Activated CD4-positive, alpha-beta T cell treated with anti-CD3 and anti-CD28 coated beads, Interleukin-2, amount 50 U/mL, for 48 hours (primary cell): ENCODE data around the gene LRRC75B.
"Not testable (repeated sequence)": the region's sequence is repeated elsewhere in the genome, so short reads cannot be mapped to it uniquely, and the experiment has no call there.

Experiments used
- DNase-seq, 2 experiments: peaks; one replicate each; pipeline ENCODE4 v3.0.0-alpha.2; 2020

The LRRC75B gene, protein sequence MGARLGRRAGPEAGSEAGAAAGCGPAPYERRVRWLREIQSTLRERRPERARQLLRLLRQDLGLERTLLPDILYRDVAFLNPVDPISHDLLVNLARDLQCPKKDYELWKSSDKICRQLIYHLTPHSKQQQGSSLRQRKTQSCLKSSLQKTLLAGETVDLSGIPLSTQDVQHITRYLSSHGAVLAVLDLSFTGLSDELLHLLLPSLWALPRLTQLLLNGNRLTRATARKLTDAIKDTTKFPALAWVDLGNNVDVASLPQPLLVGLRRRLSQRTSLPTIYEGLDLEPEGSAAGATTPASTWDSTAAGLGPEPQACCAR

DNA sequence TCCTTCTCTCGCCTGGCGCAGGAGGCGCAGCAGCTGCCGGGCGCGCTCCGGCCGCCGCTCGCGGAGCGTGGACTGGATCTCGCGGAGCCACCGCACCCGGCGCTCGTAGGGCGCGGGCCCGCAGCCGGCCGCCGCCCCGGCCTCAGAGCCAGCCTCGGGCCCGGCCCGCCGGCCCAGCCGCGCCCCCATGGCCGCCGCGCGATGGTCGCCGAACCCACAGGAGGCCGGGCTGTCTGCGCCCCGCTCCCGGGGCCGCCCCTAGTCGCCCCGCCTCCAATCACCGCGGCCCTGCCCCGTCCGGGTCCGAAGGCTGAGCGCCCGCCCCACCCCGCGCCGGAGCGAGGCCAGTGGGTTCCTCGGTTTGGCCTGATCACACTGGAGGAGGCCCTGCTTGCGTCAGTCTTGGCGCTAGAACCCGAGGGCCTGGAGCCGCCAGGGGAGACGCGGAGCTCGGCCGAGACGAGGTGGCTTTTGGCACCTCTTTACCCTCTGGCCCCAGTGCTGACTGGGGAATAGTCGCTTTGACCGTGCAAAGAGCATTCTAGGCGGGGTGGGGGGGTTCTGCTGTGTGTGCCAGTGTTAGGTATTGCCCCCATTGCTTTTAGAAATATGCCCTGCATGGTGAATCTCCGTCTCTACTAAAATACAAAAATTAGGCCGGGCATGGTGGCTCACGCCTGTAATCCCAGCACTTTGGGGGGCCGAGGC lies at the start of gene LRRC75B:
Gene LRRC75B (minus strand): TSS at position 223 of the 708 bp plus-strand sequence. CDS start 34 bp downstream, at position 189.
- DNase-seq: peak; percentile 62 to 68

DNA sequence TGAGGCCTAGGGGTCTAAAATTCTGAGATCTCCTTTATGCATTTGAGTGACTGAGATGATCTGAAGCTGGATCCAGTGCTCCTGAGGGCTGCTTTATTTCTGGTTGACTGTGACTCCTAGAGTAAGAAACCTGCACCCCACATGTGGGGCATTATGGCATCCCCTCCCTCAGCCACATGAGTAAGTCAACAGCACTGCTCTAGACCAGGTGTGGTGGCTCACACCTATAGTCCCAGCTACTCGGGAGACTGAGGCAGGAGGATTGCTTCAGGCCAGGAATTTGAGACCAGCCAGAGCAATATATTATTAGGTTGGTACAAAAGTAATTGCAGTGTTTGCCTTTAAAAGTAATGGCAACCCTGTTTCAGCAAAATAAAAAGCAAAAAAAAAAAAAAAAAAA lies 49.4 kb upstream of the LRRC75B start:
- not testable (repeated sequence) for DNase-seq

DNA sequence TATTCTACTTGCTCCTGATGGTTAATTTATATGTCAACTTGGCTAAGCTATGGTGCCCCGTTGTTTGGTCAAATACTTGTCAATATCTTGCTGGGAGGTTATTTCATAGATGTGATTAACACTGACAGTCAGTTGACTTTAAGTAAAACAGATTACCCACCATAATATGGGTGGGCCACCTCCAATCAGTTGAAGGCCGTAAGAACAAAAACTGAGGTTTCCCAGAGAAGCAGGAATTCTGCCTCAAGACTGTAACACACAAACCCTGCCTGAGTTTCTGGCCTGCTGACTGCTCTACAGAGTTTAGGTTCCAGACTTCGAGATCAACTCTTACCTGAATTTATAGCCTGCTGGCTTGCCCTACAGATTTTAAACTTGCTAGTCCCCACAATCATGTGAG lies 43.6 kb upstream of the LRRC75B start:
- DNase-seq: not testable (repeated sequence)

DNA sequence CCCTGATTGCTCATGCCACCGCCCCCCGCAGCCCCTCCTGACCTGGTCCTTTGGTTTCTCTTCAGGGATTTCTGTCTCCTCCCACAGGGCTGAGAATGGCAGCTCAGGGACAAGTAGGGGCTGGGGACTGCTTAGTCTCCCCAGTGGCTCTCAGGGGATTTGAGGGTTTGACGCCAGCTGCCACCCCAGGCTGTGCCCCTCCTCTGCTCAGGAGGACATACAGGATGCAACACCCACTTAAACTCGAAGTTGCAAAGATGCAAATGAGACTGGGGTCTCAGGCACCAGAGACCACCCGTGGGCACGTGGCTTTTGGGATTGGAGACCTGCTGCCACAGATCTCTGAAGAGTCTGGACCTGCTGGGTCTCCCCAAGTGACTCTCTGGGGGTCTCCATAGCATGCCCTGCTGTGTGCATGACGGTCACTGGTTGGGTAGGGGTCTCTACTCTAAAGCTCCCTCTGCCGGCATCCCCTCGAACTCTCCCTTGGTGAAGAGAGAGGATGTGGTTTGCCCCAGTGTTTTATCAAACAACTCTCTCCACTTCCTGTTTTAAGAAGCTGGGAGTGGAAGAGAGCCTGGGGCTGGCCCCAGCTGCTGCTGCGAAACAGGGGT lies 42.0 kb upstream of the LRRC75B start:
- peak; percentile 23 for DNase-seq

DNA sequence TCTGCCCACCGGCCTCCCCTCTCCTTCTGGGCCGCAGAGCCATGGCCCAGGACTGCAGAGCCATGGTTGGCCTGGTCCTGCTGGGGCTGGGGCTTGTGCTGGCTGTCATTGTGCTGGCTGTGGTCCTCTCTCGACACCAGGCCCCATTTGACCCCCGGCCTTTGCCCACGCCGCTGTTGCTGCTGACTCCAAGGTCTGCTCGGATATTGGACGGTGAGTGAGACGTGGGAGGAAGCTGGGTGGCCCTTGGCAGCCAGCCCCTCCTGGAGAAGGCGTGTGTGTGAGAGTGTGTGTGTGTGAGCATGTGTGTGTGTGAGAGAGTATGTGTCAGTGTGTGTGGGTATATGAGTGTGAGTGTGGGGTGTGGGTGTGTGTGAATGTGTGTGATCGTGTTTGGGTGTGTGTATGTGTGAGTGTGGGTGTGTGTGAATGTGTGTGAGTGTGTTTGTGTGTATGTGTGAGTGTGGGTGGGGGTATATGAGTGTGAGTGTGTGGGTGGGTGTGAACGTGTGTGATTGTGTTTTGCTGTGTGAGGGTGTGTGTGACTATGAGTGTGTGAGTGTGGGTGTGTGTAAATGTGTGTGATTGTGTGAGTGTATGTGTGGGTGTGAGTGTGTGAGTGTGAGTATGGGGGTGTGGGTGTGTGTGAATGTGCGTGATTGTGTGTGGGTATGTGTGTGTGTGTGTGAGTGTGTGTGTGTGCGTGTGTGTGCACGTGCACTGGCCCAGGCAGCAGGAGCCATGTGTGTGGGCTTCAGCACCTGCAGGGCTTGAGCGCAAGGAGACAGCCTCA lies 40.6 kb upstream of the LRRC75B start:
- DNase-seq: not testable (repeated sequence)

DNA sequence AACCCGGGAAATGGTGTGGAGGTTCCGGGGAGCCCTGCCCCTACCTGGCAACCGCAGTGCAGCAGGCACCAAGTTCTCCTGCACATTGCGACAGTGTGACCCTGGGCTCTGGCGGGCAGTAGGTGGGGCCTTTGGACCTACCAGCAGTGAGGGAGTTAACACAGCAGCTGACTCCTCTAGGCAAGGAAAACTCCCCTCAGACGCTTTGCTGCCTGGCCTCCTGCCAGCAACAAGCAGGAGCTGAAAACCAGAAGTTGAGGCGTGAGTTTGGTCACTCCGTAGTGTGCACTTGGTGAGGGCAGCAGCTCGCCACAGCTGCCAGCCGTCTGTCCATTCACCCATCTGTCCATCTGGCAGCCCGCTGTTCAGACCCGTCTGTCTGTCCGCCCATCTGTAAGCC lies 39.8 kb upstream of the LRRC75B start:
- not testable (repeated sequence) for DNase-seq

DNA sequence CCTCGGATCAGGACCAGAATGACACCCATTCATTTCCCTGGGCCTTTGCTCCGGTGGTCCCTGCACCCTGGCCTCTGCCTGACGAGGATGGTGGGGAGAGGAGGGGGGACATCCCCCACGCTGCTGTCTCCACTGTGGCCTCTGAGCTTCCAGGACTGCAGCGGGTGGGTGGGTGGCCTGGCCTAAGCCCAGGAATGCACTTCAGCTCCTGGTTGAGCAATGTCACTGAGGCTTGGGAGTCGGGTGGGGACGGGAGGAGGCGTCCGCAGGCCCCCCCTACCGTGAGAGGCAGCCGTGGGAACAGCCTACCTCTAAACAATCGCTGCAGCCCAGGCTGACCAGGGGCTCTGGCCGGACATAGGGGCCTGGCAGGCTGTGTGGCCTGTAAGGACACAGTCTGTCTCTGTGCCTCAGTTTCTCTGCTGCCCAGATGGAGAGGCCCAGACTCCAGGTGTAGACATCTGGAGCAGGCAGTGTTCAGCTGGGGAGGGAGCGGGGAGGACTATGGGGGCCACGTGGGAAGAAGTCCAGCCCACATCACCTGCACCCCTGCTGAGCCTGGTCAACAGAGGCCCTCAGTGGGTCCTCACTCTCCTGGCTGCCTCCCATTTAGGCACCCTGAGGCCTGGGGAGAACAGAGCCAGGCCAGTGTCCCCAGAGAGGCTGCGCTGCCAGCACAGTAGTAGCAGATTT lies 38.7 kb upstream of the LRRC75B start:
- not testable (repeated sequence) for DNase-seq

DNA sequence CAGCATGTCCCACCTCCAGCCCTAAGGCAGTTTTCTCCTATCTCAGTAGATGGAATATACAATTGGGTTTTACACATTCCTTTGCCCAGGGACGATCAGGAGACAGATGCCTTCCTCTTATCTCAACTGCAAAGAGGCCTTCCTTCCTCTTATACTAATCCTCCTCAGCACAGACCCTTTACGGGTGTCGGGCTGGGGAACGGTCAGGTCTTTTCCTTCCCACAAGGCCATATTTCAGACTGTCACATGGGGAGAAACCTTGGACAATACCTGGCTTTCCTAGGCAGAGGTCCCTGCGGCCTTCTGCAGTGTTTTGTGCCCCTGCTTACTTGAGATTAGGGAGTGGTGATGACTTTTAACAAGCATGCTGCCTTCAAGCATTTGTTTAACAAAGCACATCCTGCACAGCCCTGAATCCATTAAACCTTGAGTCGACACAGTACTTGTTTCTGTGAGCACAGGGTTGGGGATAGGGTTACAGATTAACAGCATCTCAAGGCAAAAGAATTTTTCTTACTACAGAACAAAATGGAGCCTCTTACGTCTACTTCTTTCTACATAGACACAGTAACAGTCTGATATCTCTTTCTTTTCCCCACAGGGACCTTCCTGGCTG lies 38.0 kb upstream of the LRRC75B start:
- not testable (repeated sequence) for DNase-seq

DNA sequence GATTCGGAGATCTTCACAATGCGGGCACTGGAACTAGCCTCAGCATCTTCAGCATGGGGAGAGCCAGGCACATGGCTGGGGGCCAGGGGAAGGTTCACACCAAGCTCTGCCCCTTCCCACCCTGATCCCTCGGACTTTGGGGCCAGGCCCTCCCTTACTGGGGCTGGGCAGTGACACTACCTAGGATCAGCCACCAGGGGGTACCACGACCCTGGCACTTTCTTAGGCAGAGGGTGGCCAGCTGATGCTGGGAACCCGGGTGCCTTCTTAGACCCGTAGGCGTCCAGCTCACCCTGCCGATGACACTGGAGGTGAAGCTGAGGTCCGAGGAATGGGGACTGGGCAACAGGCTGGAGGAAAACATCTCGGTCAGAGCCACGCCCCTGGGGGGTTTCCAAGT lies 36.2 kb upstream of the LRRC75B start:
- peak; percentile 23 to 34 for DNase-seq

DNA sequence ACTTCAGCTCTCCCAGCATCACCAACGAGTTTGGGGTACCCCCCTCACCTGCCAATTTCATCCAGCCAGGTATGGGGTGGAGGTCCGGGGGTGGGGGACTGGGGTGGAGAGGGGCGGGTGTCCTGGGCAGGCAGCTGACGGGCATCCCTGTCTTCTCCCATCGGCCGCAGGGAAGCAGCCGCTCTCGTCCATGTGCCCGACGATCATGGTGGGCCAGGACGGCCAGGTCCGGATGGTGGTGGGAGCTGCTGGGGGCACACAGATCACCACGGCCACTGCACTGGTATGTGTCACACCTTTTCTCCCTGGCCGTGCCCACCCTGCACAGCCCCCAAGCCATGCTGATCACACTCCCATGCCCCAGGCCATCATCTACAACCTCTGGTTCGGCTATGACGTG lies 35.0 kb upstream of the LRRC75B start:
- not testable (repeated sequence) for DNase-seq

DNA sequence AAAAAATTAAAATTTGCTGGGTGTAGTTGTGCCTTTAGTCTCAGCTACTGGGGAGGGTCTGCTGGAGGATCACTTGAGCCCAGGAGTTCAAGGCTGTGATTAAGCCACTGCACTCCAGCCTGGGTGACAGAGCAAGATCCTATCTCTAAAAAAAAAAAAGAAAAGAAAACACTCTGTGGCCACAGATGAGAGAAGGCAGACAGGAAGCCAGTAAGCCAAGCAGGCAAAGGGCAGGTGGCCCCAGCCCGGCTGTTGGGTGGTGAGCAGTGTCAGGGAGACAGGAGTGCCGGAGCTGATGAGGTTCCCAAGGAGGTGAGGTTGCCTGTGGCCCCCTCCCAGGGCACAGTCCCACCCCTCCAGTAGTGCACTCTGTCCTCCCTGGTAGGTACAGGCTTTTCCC lies 29.7 kb upstream of the LRRC75B start:
- DNase-seq: not testable (repeated sequence)

DNA sequence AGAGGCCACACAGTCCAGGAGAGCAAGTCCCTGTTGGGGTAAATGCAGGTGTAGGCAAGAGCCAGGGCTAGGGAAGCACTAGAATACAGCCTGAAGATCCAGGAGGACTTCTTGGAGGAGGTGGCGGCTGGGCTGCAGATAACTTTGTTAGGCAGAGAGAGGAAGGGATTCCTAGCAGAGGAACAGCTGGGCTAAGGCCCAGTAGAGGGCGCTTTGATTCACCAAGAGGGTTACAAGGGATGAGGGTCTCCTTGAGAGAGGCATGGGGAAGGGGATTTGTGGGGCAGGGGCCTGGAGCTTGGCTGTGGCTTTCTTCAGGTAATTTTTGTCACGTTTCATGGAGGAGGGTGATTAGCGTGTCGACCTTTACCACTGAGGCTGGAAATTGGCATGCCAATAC lies 28.4 kb upstream of the LRRC75B start:
- not testable (repeated sequence) for DNase-seq

DNA sequence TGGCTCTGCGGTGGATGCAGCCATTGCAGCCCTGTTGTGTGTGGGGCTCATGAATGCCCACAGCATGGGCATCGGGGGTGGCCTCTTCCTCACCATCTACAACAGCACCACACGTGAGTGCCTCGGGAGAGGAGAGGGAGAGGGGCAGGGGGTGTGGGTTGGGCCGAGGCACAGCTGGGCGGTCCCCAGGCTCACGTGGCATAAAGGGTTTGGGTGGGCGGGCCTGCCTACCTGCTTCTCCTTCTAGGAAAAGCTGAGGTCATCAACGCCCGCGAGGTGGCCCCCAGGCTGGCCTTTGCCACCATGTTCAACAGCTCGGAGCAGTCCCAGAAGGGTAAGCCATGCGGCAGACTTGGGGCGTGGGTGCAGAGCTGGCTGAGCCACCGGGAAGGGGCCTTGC lies 21.9 kb upstream of the LRRC75B start:
- DNase-seq: not testable (repeated sequence)

DNA sequence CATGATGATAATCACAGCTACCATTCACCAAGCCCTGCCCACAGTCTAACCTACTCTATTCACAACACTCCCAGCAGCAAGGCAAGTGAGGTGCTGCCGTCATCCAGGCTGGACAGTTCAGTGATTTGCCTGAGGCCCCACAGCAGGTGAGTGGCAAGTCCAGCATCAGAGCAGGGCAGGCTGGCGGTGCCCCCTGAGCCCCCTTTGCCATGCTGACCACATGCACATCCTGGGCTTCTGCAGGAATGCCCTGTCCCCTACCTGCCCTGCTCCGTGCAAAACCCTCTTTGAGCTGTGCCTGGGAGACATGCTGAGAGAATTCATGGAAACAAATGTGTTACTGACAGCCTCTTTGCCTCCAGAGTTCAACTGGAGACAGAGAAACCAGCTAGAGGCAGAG lies 17.0 kb upstream of the LRRC75B start:
- DNase-seq: not testable (repeated sequence)

DNA sequence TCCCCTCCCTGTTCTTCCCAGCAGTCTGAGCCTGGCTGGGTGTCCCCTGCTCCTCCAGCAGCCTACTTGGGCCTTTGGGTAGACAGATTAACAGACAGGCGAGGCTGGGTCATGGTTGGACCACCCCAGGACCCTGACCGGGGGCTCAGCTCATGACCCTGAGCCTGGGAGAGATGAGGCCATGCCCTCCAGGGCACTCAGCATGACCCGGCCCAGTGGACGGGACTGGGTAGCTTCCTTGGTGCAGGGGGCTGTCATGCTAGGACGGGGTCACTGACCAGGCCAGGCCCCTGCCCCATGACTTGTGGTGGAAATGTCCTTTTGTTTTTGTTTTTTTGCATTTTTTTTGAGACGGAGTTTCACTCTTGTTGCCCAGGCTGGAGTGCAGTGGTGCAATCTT lies 15.5 kb upstream of the LRRC75B start:
- not testable (repeated sequence) for DNase-seq

DNA sequence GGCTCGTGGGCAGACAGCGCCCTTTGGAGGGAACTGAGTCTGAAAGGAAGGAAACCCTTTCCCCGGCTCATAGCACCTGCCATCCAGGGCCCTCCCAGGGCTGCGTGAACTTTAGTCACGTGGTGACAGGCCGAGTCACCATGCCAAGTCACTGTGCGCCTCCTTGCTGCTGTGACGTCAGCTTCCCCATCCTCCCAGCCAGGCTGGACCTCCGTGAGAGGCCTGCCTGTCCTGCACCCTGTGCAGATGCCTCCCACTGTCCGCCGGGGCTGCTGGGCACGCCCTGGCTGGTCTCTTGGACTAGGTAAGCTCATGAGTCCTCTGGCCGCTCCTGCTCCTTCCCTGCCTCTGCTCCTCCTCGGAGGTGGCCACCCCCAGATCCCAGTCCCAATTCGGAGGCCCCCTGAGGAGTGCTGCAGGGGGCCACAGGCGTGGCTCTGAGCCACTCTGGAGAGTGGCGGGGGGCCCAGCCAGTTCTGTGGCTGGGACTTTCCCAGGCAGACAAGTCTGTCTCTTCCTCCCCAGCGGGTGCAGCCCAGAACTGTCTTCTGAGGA lies 14.6 kb upstream of the LRRC75B start:
- DNase-seq: peak; percentile 75 to 82

DNA sequence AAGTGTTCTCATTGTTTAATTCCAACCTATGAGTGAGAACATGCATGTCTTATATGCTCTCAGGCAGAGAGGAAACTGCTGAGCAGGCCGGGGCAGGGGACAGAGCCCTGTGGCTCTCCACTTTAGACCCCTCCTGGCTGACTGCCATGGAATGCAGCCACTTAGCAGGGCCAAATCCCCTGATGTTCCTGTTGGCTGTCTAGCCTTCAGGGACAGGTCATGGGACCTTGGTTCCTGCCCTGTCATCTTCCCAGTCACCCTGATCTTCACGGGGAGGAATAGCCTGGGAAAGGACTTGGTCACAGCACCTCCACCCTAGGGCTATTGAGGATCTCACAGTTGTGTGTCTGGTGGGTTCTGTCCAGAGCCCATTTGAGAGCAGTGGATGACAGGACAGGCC lies 13.5 kb upstream of the LRRC75B start:
- peak in 1 of 2 experiments; percentile 13 for DNase-seq

DNA sequence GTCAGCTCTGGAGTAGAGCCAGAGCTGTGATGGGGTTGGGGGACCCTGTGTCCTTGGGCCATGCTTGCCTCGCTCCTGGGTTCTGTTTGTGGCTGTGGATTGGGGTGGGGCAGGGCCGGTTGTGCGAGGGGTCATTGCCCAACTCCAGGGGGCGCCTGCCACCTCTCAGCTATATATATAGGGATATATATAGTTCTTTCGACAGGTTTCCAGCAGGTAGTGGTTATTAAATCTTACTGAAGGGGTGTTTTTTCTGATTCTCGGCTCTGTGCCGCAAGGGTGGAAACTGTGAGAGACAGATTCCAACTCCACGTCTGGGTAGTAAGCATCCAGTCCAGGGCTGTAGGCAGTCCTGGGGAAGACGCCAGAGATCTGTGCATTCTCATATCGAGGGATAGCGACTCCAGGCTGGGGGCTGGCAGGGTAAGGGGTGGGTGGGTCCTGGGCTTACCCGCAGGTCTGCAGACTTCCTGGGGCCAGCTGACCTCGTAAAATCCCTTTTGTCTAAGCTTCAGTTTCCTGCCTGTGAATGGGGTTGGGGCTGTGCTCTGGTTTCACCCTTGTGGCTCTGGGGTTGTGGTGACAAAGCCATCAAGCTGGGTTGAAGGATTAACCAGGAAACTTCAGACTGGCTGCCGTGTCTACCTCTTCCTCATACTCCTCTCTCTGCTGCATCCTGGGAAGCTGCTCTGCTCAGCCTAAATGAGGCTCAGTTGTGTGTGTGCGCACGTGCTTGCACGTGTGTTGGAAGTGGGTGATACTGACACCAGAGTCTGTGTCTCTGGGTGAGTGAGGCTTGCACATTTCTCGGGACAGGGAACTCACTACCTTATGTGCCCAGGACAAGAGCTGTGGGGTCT lies 11.1 kb upstream of the LRRC75B start:
- DNase-seq: peak; percentile 29 to 39

DNA sequence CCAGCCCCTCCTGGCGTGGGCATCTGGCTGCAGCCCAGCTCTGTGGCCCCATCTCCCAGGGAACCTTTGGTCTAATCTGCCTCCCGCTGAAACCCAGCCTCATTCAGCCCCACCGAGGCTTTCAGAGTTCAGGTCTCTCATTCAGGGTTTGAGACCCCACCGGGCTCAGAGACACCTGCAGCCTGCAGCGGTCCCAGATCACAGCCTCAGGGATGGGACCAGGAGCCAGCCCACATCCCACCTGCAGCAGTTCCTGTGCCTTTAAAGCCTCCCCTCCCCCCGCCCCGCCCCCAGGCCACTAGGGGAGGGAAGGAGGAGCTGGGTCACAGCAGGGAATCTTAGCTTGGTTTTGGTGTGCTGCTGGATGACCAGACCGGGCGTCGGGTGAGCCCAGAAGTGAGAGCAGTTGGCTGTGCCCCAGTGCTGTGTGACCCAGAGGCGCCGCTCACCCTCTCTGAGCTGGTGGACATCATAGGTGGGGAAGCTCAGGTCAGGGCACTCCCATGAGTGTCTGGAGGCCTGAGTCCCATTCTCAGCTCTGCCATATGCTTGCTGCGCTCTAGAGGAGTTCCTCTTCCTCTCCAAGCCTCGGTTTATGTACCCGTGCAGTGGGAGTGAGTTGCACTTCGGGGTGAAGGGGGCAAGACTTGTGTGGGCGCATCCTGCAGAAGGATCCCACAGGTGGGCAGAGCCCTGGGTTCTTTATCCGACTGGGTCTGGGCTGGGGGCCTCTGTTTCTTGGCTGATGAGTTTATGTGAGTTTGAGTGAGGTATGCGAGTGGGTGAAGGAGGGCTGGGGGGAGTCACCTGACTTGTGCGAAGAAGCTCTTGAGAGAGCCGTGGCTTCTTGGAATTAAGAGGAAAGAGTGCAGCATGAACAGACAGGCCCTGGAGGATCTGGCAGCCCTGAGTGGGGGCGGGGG lies 10.2 kb upstream of the LRRC75B start, which contains the start of gene GGT1:
Gene GGT1 (plus strand): TSS at position 347 of the 923 bp plus-strand sequence. CDS start 7,889 bp downstream, outside the sequence.
- not testable (repeated sequence) for DNase-seq
